ENCODE data around the gene ZNF639. TPM values are rescaled to one million over a fixed set of nuclear protein-coding genes. Genes with fewer than 3 reads are reported as not detected.

The ZNF639 gene
- total and polyA plus RNA-seq, 2 experiments from 2014 or later = 33.6 to 62.8 TPM

- H3K27ac Mint-ChIP-seq = no peak overlapping the region
- H3K36me3 Mint-ChIP-seq (ENCODE audit: low read depth) = peaks cover 17% of the 10 kb centered on the region; the same call in 2 of the 3 replicates
- no peaks in the 10 kb centered on the region for H3K4me1 Mint-ChIP-seq
- no peaks in the 10 kb centered on the region for H4K20me1 ChIP-seq (replicated peaks; ENCODE audit: insufficient read depth)
- peaks cover 2% of the 10 kb centered on the region for H3K27me3 Mint-ChIP-seq (ENCODE audit: insufficient read depth, low read depth, poor library complexity)
- H3K36me3 ChIP-seq (ENCODE audit: insufficient read depth) = peaks cover 12% of the 10 kb centered on the region; the same call in 1 of the 2 replicates
- H3K4me2 ChIP-seq = no peak overlapping the region
- no peaks in the 10 kb centered on the region for H3K4me1 ChIP-seq (ENCODE audit: insufficient read depth)
- no peak for ATAC-seq
- no peaks in the 10 kb centered on the region for H3K27me3 ChIP-seq (ENCODE audit: insufficient read depth)
- H3K79me2 ChIP-seq (replicated peaks; ENCODE audit: insufficient read depth) = no peaks in the 10 kb centered on the region
- no peak for TF ChIP-seq ZNF331 (CRISPR knock-in tag; IDR thresholded peaks at IDR 0.05; ENCODE audit: low read depth)
- TF ChIP-seq NANOG (IDR thresholded peaks at IDR 0.05; ENCODE audit: borderline replicate concordance) = no peak
- no peak for TF ChIP-seq REST (IDR thresholded peaks at IDR 0.05; ENCODE audit: unreplicated experiment)
- no peak for TF ChIP-seq CREB1 (CRISPR knock-in tag; IDR thresholded peaks at IDR 0.05; ENCODE audit: low read depth)
- TF ChIP-seq CTCF (conservative IDR thresholded peaks at IDR 0.05; ENCODE audit: low read depth in 2 of 2) = no peak
- TF ChIP-seq ZNF114 (CRISPR knock-in tag; IDR thresholded peaks at IDR 0.05) = no peak
- TF ChIP-seq JUNB (IDR thresholded peaks at IDR 0.05; ENCODE audit: unreplicated experiment) = no peak
- TF ChIP-seq POLR2AphosphoS5 (IDR thresholded peaks at IDR 0.05; ENCODE audit: low read depth) = no peak
- no peak for TF ChIP-seq ZNF462 (CRISPR knock-in tag; IDR thresholded peaks at IDR 0.05)
- TF ChIP-seq EZH2phosphoT487 (IDR thresholded peaks at IDR 0.05; ENCODE audit: unreplicated experiment) = no peak
- H3K9me2 ChIP-seq (ENCODE audit: insufficient read depth) = no peaks in the 10 kb centered on the region
- no peaks in the 10 kb centered on the region for H3F3A ChIP-seq (replicated peaks; ENCODE audit: low read depth)
- no peaks in the 10 kb centered on the region for H3K9me3 Mint-ChIP-seq
- no peak overlapping the region for H3K27ac ChIP-seq (ENCODE audit: low read depth)
- H2AFZ ChIP-seq = no peak overlapping the region
- H3K4me3 ChIP-seq = no peak overlapping the region
- no peak overlapping the region for H3K4me3 Mint-ChIP-seq
- DNase-seq (ENCODE audit: low spot score) = no peak
Observed at GRCh38 chr3:179375091-179375999, 52.5 kb downstream of the ZNF639 start.

Data from GM23338 (cell line).